ENCODE measurements around the gene SCRT2.

SCRT2 gene

DNA sequence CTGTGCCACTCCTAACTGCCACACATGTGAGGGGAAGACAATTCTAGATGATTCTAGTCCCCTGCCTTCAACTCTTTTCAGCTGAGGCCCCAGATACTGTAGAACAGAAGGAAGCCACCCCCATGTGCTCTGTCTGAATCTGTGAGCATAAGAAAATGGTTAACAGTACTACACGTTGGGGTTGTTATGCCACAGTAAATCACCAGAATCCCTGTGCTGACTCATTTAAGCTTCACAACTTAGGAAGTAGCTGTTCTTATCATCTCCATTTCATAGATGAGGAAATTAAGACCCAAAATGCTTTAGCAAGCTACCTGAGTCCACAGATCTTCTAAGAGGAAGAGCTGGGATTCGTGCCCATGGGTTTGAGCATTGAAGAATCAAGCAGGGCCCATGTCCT, 27.4 kb upstream of the SCRT2 start:
- no peak for DNase-seq (ENCODE audit: low read depth)
- TF ChIP-seq, protein P1, sequence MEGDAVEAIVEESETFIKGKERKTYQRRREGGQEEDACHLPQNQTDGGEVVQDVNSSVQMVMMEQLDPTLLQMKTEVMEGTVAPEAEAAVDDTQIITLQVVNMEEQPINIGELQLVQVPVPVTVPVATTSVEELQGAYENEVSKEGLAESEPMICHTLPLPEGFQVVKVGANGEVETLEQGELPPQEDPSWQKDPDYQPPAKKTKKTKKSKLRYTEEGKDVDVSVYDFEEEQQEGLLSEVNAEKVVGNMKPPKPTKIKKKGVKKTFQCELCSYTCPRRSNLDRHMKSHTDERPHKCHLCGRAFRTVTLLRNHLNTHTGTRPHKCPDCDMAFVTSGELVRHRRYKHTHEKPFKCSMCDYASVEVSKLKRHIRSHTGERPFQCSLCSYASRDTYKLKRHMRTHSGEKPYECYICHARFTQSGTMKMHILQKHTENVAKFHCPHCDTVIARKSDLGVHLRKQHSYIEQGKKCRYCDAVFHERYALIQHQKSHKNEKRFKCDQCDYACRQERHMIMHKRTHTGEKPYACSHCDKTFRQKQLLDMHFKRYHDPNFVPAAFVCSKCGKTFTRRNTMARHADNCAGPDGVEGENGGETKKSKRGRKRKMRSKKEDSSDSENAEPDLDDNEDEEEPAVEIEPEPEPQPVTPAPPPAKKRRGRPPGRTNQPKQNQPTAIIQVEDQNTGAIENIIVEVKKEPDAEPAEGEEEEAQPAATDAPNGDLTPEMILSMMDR (IDR thresholded peaks at IDR 0.05; ENCODE audit: control insufficient read depth, insufficient read depth, low read depth, low read length, missing control alignments) = no peak
- H3K4me3 ChIP-seq (ENCODE audit: control insufficient read depth, low read depth, low read length) = no peak overlapping the region

DNA sequence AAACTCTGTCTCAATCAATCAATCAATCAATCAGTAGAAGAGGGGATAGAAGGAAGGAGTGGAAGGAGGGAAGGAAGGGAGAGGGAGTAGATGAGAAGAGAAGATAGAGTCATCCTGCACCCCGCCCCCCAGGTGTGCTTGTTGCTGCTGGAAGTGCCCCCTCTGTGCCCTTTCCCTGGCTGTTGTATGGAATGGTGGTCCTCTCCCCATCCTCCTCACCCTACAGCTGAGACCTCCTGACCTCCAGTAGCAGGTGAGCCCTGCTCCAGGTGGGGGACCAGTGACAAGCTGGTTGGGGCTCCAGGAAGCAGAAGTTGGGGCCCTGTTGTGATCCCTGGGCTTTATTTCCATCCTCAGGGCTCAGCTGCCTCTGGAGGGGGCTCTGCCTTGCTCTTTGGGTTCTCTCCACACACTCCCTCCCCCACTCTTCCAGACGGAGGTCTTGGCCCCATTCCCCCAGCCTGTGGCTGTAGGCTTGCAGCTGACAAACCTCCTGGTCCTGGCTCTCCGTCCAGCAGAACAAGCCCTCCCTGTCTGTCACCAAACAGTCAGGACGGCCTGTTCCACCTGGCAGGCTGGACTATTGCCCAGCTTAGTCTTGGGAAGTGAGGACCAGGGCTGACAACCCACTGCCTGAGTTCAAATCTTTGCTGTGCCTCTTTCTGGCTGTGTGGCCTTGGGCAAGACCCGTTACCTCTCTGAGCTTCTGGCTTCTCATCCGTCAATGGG, 26.0 kb upstream of the SCRT2 start:
- TF ChIP-seq, protein P1 (IDR thresholded peaks at IDR 0.05; ENCODE audit: control insufficient read depth, insufficient read depth, low read depth, low read length, missing control alignments) = no peak
- no peak for DNase-seq (ENCODE audit: low read depth)
- H3K4me3 ChIP-seq (ENCODE audit: control insufficient read depth, low read depth, low read length) = no peak overlapping the region

DNA sequence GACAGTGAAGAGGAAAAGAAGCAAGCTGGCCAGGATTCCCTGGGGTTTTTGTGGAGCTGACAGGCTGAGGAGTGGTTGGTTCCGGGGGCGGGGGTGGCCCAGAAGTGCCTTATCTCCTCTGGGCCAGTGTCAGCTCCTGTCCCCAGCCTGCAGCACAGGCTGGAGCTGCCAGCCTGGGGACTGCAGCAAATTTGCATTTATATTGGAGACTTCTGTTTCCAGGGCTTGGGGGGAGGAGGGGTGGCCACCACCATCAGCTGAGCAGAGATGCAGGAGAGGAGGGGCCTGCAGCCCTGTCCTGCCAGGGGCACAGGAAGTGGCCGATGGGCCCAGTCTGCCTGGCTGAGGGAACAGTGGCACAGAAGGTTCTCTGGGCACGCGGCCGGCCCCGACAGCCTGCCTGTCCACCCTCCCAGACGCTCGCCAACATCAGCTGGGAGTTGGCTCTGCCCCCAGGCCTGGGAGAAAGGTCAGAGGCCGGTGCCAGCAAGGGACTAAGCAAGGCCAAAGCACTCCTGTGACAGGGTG, 24.3 kb upstream of the SCRT2 start:
- TF ChIP-seq, protein P1 (IDR thresholded peaks at IDR 0.05; ENCODE audit: control insufficient read depth, insufficient read depth, low read depth, low read length, missing control alignments) = no peak
- DNase-seq (ENCODE audit: low read depth) = no peak
- H3K4me3 ChIP-seq (ENCODE audit: control insufficient read depth, low read depth, low read length) = no peak overlapping the region

DNA sequence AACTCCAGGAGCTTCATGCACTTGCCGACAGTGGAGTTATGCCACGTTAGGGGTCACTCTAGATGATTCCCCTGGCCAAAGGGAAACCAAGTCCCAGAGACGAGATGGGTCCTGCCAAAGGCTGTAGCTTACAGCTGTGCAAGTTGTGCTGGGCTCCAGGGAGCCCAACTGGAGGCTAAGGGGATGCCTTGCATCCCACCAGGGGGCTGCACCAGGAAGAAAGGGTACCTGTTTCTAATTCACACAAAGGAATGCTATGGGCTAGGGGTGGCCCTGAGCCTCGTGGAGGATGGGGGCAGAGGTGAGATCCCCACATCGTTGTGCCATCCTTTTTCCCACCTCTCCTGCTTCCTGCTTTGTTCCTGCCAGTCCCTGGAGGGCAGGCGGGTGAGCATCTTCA, 23.7 kb upstream of the SCRT2 start:
- TF ChIP-seq, protein P1 (IDR thresholded peaks at IDR 0.05; ENCODE audit: control insufficient read depth, insufficient read depth, low read depth, low read length, missing control alignments) = no peak
- no peak overlapping the region for H3K4me3 ChIP-seq (ENCODE audit: control insufficient read depth, low read depth, low read length)
- no peak for DNase-seq (ENCODE audit: low read depth)

DNA sequence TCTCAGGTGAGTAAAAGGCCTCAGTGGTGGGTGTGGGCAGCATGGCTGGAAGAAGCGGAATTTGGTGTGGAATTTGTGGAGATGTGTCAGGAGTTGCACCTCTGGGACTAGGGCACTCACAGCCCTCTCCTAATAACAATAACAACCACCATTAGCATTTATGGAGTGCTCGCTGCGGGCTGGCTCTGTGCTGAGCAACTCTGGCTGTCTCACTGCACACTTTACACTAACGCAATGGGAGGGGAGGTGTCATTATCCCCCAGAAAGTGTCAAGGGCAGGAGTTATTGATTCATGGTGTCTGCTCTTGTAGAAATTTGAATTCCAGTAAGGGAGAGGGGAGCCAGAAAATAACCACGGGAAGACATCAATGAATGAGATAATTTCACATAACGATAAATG, 22.7 kb upstream of the SCRT2 start:
- TF ChIP-seq, protein P1 (IDR thresholded peaks at IDR 0.05; ENCODE audit: control insufficient read depth, insufficient read depth, low read depth, low read length, missing control alignments) = no peak
- no peak overlapping the region for H3K4me3 ChIP-seq (ENCODE audit: control insufficient read depth, low read depth, low read length)
- no peak for DNase-seq (ENCODE audit: low read depth)

DNA sequence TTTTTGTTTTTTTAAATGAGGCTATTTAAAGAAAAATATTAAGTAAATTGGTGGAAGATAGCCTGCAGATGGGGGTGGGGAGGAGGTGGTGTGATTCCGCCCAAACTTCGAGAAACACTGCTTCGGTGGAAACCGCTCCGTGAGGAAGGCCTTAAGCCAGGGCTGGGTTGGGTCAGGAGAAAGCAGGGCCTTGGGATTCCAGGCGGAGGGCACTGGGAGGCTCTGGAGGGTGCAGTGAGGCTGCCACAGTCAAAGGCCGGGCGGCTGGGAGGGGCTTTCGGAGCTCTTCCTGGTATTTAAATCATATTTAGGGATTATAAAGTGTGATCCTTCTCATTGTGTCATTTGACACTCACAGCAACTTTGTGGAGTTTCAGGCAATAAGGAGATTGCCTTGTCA, 22.2 kb upstream of the SCRT2 start:
- no peak for DNase-seq (ENCODE audit: low read depth)
- TF ChIP-seq, protein P1 (IDR thresholded peaks at IDR 0.05; ENCODE audit: control insufficient read depth, insufficient read depth, low read depth, low read length, missing control alignments) = no peak
- H3K4me3 ChIP-seq (ENCODE audit: control insufficient read depth, low read depth, low read length) = no peak overlapping the region
